ENCODE results near the gene CLDN9.

CLDN9 gene

DNA sequence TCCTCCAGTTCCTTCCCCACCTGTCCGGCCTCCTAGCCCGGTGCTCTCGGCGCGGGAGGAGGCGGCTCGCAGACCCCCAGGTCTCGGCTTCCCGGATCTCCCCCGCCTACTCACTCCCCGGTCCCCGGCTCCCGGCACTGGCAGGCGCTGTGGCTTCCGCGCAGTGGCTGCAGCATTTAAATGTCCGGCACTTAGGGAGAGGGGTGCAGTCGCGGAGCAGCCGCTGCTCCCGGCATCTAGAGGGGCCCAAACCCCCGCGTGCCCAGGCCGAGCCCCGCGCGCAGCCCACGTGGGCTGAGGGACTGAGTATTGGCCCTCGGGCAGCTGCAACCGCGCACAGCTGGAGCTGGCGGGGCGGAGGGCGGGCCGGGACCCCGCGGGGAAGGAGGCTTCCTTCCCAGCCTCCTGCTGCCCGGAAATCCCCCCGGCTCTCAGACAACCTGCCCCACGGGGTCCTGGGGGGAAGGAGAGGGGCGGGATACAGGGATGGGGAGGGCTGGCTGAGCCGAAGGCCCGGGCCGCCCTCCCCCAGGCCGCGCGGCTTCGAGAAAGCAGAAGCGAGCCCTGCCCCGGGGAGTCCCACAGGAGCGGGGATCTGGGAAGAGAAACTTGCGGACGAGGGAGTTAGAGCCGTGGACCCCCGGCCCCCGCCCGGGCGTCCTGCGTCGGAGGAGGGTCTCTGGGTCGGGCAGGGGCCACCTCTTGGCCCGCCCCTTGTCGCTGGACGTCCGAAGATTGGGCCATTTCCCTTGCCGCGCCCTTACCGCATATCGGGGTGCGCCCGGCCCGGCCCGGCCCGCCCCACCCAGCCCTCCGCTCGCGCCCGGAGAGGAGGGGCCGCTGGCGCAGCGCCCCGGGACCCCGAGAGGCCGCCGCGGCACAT is 33.3 kb downstream of the CLDN9 start, which contains the start of gene MMP25:
TSS of gene MMP25 (plus strand) at position 804 of the 883 bp plus-strand sequence. CDS start 357 bp downstream, outside the sequence.
- peak within 1 kb of the TSS; percentile 36 for H3K4me3 ChIP-seq (ENCODE audit: low read depth, low read length)
- no peaks in the 10 kb centered on the region for H3K36me3 ChIP-seq
- H3K27me3 ChIP-seq (ENCODE audit: insufficient read depth, low read depth, severe bottlenecking), result peaks cover 67% of the 10 kb centered on the region
- no peak within 1 kb of the TSS for H3K27ac ChIP-seq
- no peak for DNase-seq
- TF ChIP-seq, protein P1, sequence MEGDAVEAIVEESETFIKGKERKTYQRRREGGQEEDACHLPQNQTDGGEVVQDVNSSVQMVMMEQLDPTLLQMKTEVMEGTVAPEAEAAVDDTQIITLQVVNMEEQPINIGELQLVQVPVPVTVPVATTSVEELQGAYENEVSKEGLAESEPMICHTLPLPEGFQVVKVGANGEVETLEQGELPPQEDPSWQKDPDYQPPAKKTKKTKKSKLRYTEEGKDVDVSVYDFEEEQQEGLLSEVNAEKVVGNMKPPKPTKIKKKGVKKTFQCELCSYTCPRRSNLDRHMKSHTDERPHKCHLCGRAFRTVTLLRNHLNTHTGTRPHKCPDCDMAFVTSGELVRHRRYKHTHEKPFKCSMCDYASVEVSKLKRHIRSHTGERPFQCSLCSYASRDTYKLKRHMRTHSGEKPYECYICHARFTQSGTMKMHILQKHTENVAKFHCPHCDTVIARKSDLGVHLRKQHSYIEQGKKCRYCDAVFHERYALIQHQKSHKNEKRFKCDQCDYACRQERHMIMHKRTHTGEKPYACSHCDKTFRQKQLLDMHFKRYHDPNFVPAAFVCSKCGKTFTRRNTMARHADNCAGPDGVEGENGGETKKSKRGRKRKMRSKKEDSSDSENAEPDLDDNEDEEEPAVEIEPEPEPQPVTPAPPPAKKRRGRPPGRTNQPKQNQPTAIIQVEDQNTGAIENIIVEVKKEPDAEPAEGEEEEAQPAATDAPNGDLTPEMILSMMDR (IDR thresholded peaks at IDR 0.05; ENCODE audit: low read depth, low read length), result no peak
- no peaks in the 10 kb centered on the region for H3K9me3 ChIP-seq (ENCODE audit: severe bottlenecking)

DNA sequence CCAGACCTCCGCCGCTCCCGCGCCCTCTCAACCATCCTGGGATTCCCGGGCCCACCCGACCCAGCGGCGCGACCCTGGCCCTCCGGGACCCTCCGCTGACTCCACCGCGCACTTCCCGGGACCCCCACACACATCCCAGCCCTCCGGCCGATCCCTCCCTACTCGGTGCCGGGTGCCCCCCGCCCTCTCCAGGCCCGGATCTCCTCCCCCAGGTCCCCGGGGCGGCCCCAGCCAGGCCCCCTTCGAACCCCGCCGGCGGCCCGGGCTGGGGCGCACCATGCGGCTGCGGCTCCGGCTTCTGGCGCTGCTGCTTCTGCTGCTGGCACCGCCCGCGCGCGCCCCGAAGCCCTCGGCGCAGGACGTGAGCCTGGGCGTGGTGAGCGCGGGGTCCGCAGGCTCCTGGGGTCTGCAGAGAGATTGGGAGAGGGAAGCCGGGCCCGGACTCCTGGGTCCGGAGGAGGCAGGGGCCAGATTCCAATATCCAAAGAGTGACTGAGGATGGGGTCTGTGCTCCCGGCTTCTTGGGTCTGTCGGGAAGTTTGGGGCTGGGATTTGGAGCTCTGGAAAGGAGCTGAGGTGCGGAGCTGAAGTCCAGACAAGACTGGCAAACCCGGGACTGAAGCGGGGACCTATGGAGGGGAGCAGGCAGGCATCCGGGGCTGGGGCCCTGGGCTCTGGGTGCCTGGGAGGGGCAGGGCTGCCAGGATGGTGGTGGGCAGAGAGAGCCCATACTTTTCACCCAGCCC is 34.1 kb downstream of the CLDN9 start:
- Histone ChIP-seq H3K36me3 (no peaks in the 10 kb centered on the region), H3K27me3 (ENCODE audit: insufficient read depth, low read depth, severe bottlenecking) (peaks cover 65% of the 10 kb centered on the region), H3K27ac (no peak overlapping the region), H3K9me3 (ENCODE audit: severe bottlenecking) (no peaks in the 10 kb centered on the region), H3K4me3 (ENCODE audit: low read depth, low read length) (no peak overlapping the region)
- DNase-seq, result no peak
- TF ChIP-seq, protein P1 (IDR thresholded peaks at IDR 0.05; ENCODE audit: low read depth, low read length), result no peak

DNA sequence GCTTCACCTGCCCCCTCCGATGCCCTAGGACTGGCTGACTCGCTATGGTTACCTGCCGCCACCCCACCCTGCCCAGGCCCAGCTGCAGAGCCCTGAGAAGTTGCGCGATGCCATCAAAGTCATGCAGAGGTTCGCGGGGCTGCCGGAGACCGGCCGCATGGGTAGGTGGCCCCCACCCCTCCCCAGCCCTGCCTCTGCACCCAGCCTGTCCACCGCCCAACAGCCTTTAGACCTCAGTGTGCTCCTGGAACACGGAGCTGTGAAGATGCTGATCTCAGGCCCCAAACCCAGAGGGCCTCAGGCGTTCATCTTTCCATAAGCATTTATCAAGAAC is 34.6 kb downstream of the CLDN9 start:
- Histone ChIP-seq H3K27ac (no peak overlapping the region), H3K9me3 (ENCODE audit: severe bottlenecking) (no peaks in the 10 kb centered on the region), H3K4me3 (ENCODE audit: low read depth, low read length) (no peak overlapping the region), H3K27me3 (ENCODE audit: insufficient read depth, low read depth, severe bottlenecking) (peaks cover 65% of the 10 kb centered on the region), H3K36me3 (no peaks in the 10 kb centered on the region)
- TF ChIP-seq, protein P1 (IDR thresholded peaks at IDR 0.05; ENCODE audit: low read depth, low read length), result no peak
- no peak for DNase-seq

DNA sequence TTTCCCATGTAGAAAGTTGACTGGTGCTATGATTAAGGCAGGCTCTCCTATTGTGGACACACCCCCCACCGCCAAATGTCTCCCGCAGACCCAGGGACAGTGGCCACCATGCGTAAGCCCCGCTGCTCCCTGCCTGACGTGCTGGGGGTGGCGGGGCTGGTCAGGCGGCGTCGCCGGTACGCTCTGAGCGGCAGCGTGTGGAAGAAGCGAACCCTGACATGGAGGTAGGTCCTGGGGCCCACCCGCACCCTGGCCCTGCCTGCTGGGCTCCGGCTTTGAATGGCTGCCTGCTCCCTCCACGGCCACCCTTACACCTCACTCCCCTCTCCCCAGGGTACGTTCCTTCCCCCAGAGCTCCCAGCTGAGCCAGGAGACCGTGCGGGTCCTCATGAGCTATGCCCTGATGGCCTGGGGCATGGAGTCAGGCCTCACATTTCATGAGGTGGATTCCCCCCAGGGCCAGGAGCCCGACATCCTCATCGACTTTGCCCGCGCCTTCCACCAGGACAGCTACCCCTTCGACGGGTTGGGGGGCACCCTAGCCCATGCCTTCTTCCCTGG is 37.3 kb downstream of the CLDN9 start:
- DNase-seq, result no peak
- Histone ChIP-seq H3K9me3 (ENCODE audit: severe bottlenecking) (no peaks in the 10 kb centered on the region), H3K36me3 (no peaks in the 10 kb centered on the region), H3K27ac (no peak overlapping the region), H3K27me3 (ENCODE audit: insufficient read depth, low read depth, severe bottlenecking) (peaks cover 42% of the 10 kb centered on the region), H3K4me3 (ENCODE audit: low read depth, low read length) (no peak overlapping the region)
- TF ChIP-seq, protein P1 (IDR thresholded peaks at IDR 0.05; ENCODE audit: low read depth, low read length), result no peak

DNA sequence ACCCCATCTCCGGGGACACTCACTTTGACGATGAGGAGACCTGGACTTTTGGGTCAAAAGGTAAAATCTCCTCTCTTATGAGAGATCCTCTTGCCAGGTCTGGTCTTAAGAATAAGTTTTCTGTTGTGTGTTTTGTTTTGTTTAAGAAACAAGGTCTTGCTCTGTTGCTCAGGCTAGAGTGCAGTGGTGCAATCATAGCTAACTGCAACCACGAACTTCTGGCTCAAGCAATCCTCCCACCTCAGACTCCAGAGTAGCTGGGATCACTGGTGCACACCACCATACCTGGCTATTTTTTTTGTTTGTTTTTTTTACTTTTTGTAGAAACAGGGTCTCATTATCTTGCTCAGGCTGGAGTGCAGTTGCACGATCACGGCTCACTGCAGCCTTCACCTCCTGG is 37.8 kb downstream of the CLDN9 start:
- TF ChIP-seq, protein P1 (IDR thresholded peaks at IDR 0.05; ENCODE audit: low read depth, low read length), result no peak

More for the DNA sequence above, 37.8 kb downstream of the CLDN9 start:
- H3K36me3 ChIP-seq, result no peaks in the 10 kb centered on the region
- H3K9me3 ChIP-seq (ENCODE audit: severe bottlenecking), result no peaks in the 10 kb centered on the region
- no peak overlapping the region for H3K4me3 ChIP-seq (ENCODE audit: low read depth, low read length)
- H3K27ac ChIP-seq, result no peak overlapping the region
- no peak for DNase-seq
- H3K27me3 ChIP-seq (ENCODE audit: insufficient read depth, low read depth, severe bottlenecking), result peaks cover 37% of the 10 kb centered on the region

All from WERI-Rb-1 (cell line).